K562 (cell line): Measurements from ENCODE around the gene EFNB3. TPM values are rescaled to one million over a fixed set of nuclear protein-coding genes. Genes with fewer than 3 reads are reported as not detected.

ENCODE experiments used
- ATF4 ChIP-seq: fragments of 450-650 bp; formaldehyde crosslinking; IDR thresholded peaks from 2 replicates; pipeline ENCODE4 v1.4.0; 2022; ENCODE audit warnings: mild to moderate bottlenecking, moderate library complexity
- BCOR ChIP-seq: fragments of 450-650 bp; IDR thresholded peaks from 2 replicates; pipeline ENCODE4 v1.6.1; 2016
- BRF1 ChIP-seq: IDR thresholded peaks from 3 replicates; pipeline ENCODE4 v1.6.1; 2011; ENCODE audit warnings: borderline replicate concordance, mild to moderate bottlenecking; ENCODE audit not compliant: insufficient read length; ENCODE audit errors: extremely low read depth
- CHCHD3 ChIP-seq: fragments of 250-450 bp; sonication (Bioruptor Pico); IDR thresholded peaks from 2 replicates; pipeline ENCODE4 v2.1.2; 2022; ENCODE audit warnings: mild to moderate bottlenecking
- E2F1 ChIP-seq: sonication (generic); formaldehyde crosslinking; IDR thresholded peaks from 2 replicates; pipeline ENCODE4 v1.8.1; 2023; ENCODE audit warnings: mild to moderate bottlenecking, missing genetic modification reagents, moderate library complexity
- ETS2 ChIP-seq: IDR thresholded peaks from 2 replicates; pipeline ENCODE4 v1.6.1; 2016; ENCODE audit warnings: borderline replicate concordance, missing genetic modification characterization, mild to moderate bottlenecking, moderate library complexity, missing compliant biosample characterization; ENCODE audit not compliant: poor library complexity, severe bottlenecking
- FOXM1 ChIP-seq, 2 experiments: fragments of 450-650 bp in 1 of 2; sonication (generic) in 1 of 2; formaldehyde crosslinking in 1 of 2; IDR thresholded peaks; 2 replicates each; pipeline versions ENCODE4 v1.6.1 to v1.9.0; 2017 to 2022; ENCODE audit warnings: low read depth in 2 of 2, mild to moderate bottlenecking in 2 of 2, missing genetic modification reagents in 1 of 2, moderate library complexity in 1 of 2
- HNRNPH1 ChIP-seq: fragments of 200-400 bp; formaldehyde crosslinking; optimal IDR thresholded peaks from 2 replicates; pipeline ENCODE3; 2017; ENCODE audit warnings: low read depth, mild to moderate bottlenecking, low read length, moderate library complexity
- KDM2B ChIP-seq: fragments of 250-450 bp; sonication (Bioruptor Pico); IDR thresholded peaks from 2 replicates; pipeline ENCODE4 v1.8.0; 2021; ENCODE audit warnings: mild to moderate bottlenecking, moderate library complexity
- KDM5B ChIP-seq: fragments of 200-600 bp; sonication (generic); IDR thresholded peaks from 2 replicates; pipeline ENCODE4 v1.6.1; 2012; ENCODE audit warnings: low read depth, mild to moderate bottlenecking, moderate library complexity, low read length, control low read depth, inconsistent platforms; ENCODE audit not compliant: insufficient replicate concordance
- KLF13 ChIP-seq: fragments of 450-650 bp; IDR thresholded peaks from 2 replicates; pipeline ENCODE4 v1.6.1; 2016; ENCODE audit warnings: missing genetic modification characterization, low read depth, mild to moderate bottlenecking, missing compliant biosample characterization, moderate library complexity, borderline replicate concordance
- MTF1 ChIP-seq: fragments of 250-450 bp; sonication (Bioruptor Pico); IDR thresholded peaks from 2 replicates; pipeline ENCODE4 v1.9.0; 2021; ENCODE audit warnings: moderate library complexity, mild to moderate bottlenecking, inconsistent platforms, borderline replicate concordance
- NR3C1 ChIP-seq: sonication (generic); formaldehyde crosslinking; IDR thresholded peaks from 2 replicates; pipeline ENCODE4 v1.8.1; 2022; ENCODE audit warnings: missing genetic modification reagents
- PHF21A ChIP-seq: fragments of 450-650 bp; IDR thresholded peaks from 2 replicates; pipeline ENCODE4 v1.6.1; 2017; ENCODE audit warnings: low read depth, borderline replicate concordance
- POLR2AphosphoS2 ChIP-seq: IDR thresholded peaks from 2 replicates; pipeline ENCODE4 v1.6.1; 2012; ENCODE audit warnings: low read length, improper control_type of control experiment
- SIN3A ChIP-seq, 2 experiments: fragments of 150-350 bp in 1 of 2; IDR thresholded peaks; 2 replicates each; pipeline ENCODE4 v1.6.1; 2011 to 2016; ENCODE audit warnings: borderline replicate concordance in 2 of 2, low read depth in 2 of 2, low read length in 2 of 2, mild to moderate bottlenecking in 2 of 2, moderate library complexity in 2 of 2; ENCODE audit not compliant: control insufficient read depth in 1 of 2
- SIX5 ChIP-seq, 2 experiments: IDR thresholded peaks; 2 replicates each; pipeline ENCODE4 v1.6.1; 2011; ENCODE audit warnings: low read length in 2 of 2, borderline replicate concordance in 1 of 2, low read depth in 1 of 2, mild to moderate bottlenecking in 1 of 2, moderate library complexity in 1 of 2; ENCODE audit not compliant: insufficient read depth in 1 of 2
- SMAD3 ChIP-seq: fragments of 450-650 bp; formaldehyde crosslinking; conservative IDR thresholded peaks from 2 replicates; pipeline ENCODE4 v1.4.0; 2020; ENCODE audit warnings: mild to moderate bottlenecking
- STAG1 ChIP-seq: sonication (generic); formaldehyde crosslinking; IDR thresholded peaks from 2 replicates; pipeline ENCODE4 v1.5.0; 2020; ENCODE audit warnings: missing genetic modification reagents, borderline replicate concordance
- TRIM25 ChIP-seq: fragments of 450-650 bp; IDR thresholded peaks from 2 replicates; pipeline ENCODE4 v1.7.0; 2016; ENCODE audit warnings: borderline replicate concordance
- ZEB2 ChIP-seq: fragments of 450-650 bp; IDR thresholded peaks from 2 replicates; pipeline ENCODE4 v1.6.1; 2016
- ZNF778 ChIP-seq: fragments of 450-650 bp; formaldehyde crosslinking; IDR thresholded peaks from 2 replicates; pipeline ENCODE4 v1.4.0; 2020; ENCODE audit warnings: mild to moderate bottlenecking, moderate library complexity
- ZSCAN32 ChIP-seq: fragments of 450-650 bp; formaldehyde crosslinking; IDR thresholded peaks from 2 replicates; pipeline ENCODE4 v1.4.0; 2020; ENCODE audit warnings: mild to moderate bottlenecking, moderate library complexity
- polyA plus RNA-seq, 8 experiments: library from polyadenylated mRNA; depleted of rRNA in 4 of 8; stranded (reverse) in 5 of 8; unstranded in 3 of 8; fragments of >200 nt; fragmentation: Nextera tagmentation in 2 of 8; fragmentation: Illumina TruSeq in 1 of 8; extraction: Ambion mirVana in 2 of 8; extraction: Trizol in 1 of 8; gene quantifications; 2 replicates each; pipeline versions ENCODE4 v1.2.1 to v1.2.3, GENCODE V29; 2011 to 2014; ENCODE audit warnings: inconsistent platforms in 1 of 8, missing spikeins in 1 of 8
- total RNA-seq, 7 experiments: library from RNA; depleted of rRNA in 6 of 7; stranded (reverse); fragments of >200 nt in 6 of 7; fragmentation: Illumina TruSeq in 2 of 7; extraction: Trizol in 2 of 7; gene quantifications; 2 replicates each; pipeline versions ENCODE4 v1.2.1 to v1.2.3, GENCODE V29; 2011 to 2021; ENCODE audit warnings: low replicate concordance in 1 of 7

Gene EFNB3
- total and polyA plus RNA-seq, 9 of the 15 experiments (the other 6 are each of a cell fraction or from before 2014, with no cell fraction given), result not detected

- TF ChIP-seq E2F1, result no peak
- TF ChIP-seq POLR2AphosphoS2, result no peak
- no peak for TF ChIP-seq MTF1
- no peak for TF ChIP-seq BCOR
- no peak for TF ChIP-seq NR3C1 (CRISPR knock-in tag)
- no peak for TF ChIP-seq SMAD3 (CRISPR knock-in tag)
- peak; percentile 57; the same call in 1 of the 2 replicates for TF ChIP-seq ZSCAN32 (CRISPR knock-in tag)
- TF ChIP-seq SIX5 (IDR thresholded peaks at IDR 0.05; ENCODE audit: borderline replicate concordance in 1 of 2, insufficient read depth in 1 of 2, low read depth in 1 of 2, low read length in 2 of 2), result peak; percentile 30 to 42; a peak in 3 of 4 replicates
- no peak for TF ChIP-seq BRF1
- TF ChIP-seq STAG1 (CRISPR knock-in tag), result 0 out of 2 replicates have a peak, but pooled peaks have one; percentile 14
- TF ChIP-seq KDM2B (CRISPR knock-in tag), result no peak
- TF ChIP-seq FOXM1 (IDR thresholded peaks at IDR 0.05; ENCODE audit: low read depth), result 0 out of 2 replicates have a peak, but pooled peaks have one; percentile 33
- TF ChIP-seq FOXM1 (CRISPR knock-in tag; IDR thresholded peaks at IDR 0.05; ENCODE audit: low read depth), result no peak
- no peak for TF ChIP-seq PHF21A
- no peak for TF ChIP-seq KLF13 (tag)
- TF ChIP-seq ZEB2, result 0 out of 2 replicates have a peak, but pooled peaks have one; percentile 51
- no peak for TF ChIP-seq HNRNPH1
- TF ChIP-seq ATF4 (CRISPR knock-in tag), result peak; percentile 78
- TF ChIP-seq TRIM25, result no peak
- no peak for TF ChIP-seq CHCHD3 (CRISPR knock-in tag)
- no peak for TF ChIP-seq KDM5B
- TF ChIP-seq SIN3A (IDR thresholded peaks at IDR 0.05; ENCODE audit: borderline replicate concordance in 2 of 2, control insufficient read depth in 1 of 2, low read depth in 2 of 2, low read length in 2 of 2), result peak; percentile 41 to 66; a peak in 2 of 4 replicates
- no peak for TF ChIP-seq ETS2 (tag)
- no peak for TF ChIP-seq ZNF778 (CRISPR knock-in tag)
Measured at GRCh38 chr17:7686222-7687071, 18.6 kb upstream of the EFNB3 start (continued).
